ENCODE data around the gene GGT5.

GGT5 gene

GRCh38 chr22:24181088-24181995 lies 63.5 kb downstream of the GGT5 start, which contains the start of gene SUSD2:
Gene SUSD2 (plus strand): TSS chr22:24181487. CDS start chr22:24181520, 33 bp downstream.
- no peak for DNase-seq

GRCh38 chr22:24180316-24181087 lies 64.4 kb downstream of the GGT5 start:
- DNase-seq: no peak

GRCh38 chr22:24179478-24180210 lies 65.2 kb downstream of the GGT5 start:
- no peak for DNase-seq

- DNase-seq: no peak
These were observed 66.1 kb downstream of the GGT5 start for GRCh38 chr22:24178502-24179440.

GRCh38 chr22:24178021-24178431 lies 66.9 kb downstream of the GGT5 start:
- no peak for DNase-seq

- no peak for DNase-seq
These were observed 67.4 kb downstream of the GGT5 start for GRCh38 chr22:24177456-24177855.

GRCh38 chr22:24177045-24177444 lies 67.8 kb downstream of the GGT5 start:
- DNase-seq: no peak

- DNase-seq: no peak
These were observed 68.3 kb downstream of the GGT5 start for GRCh38 chr22:24176630-24177029.

GRCh38 chr22:24176040-24176439 lies 68.8 kb downstream of the GGT5 start:
- no peak for DNase-seq

GRCh38 chr22:24175160-24175808 lies 69.6 kb downstream of the GGT5 start:
- DNase-seq: peak; percentile 84

GRCh38 chr22:24171822-24172221 lies 73.1 kb downstream of the GGT5 start:
- DNase-seq: no peak

- no peak for DNase-seq
These were observed 74.2 kb downstream of the GGT5 start for GRCh38 chr22:24170632-24171031.

- no peak for DNase-seq
These were observed 74.7 kb downstream of the GGT5 start for GRCh38 chr22:24170188-24170587.
